GM19397 (cell line): ENCODE measurements around the gene CSRP2.

ENCODE experiments used
- ATAC-seq: cut with Tn5 transposase; IDR thresholded peaks from one replicate; pipeline ENCODE4 v1.9.1; 2021; ENCODE audit warnings: mild to moderate bottlenecking, moderate library complexity; ENCODE audit not compliant: unreplicated experiment

Gene CSRP2

GRCh38 chr12:76878899-76879709 is at the start of gene CSRP2:
Gene CSRP2, minus strand, starts transcription at chr12:76879019. Its CDS starts 12,759 bp downstream, at chr12:76866260.
- peak; percentile 89 for ATAC-seq

- ATAC-seq = no peak
These were observed 48.5 kb upstream of the CSRP2 start for GRCh38 chr12:76927170-76927784.

GRCh38 chr12:76925135-76925534 is 46.3 kb upstream of the CSRP2 start:
- no peak for ATAC-seq

GRCh38 chr12:76922866-76923265 is 44.0 kb upstream of the CSRP2 start:
- ATAC-seq = no peak

GRCh38 chr12:76921891-76922664 is 43.3 kb upstream of the CSRP2 start:
- ATAC-seq = no peak

- ATAC-seq = no peak
These were observed 42.3 kb upstream of the CSRP2 start for GRCh38 chr12:76921100-76921471.

- peak; percentile 74 for ATAC-seq
These were observed 41.6 kb upstream of the CSRP2 start for GRCh38 chr12:76920172-76921099.

- peak; percentile 10 for ATAC-seq
These were observed 40.8 kb upstream of the CSRP2 start for GRCh38 chr12:76919383-76920171.

- ATAC-seq = no peak
These were observed 37.3 kb upstream of the CSRP2 start for GRCh38 chr12:76916170-76916540.

- ATAC-seq = no peak
These were observed 36.7 kb upstream of the CSRP2 start for GRCh38 chr12:76915361-76916169.

GRCh38 chr12:76914102-76914859 is 35.5 kb upstream of the CSRP2 start:
- no peak for ATAC-seq

GRCh38 chr12:76909290-76909689 is 30.5 kb upstream of the CSRP2 start:
- no peak for ATAC-seq

GRCh38 chr12:76908303-76909017 is 29.6 kb upstream of the CSRP2 start:
- no peak for ATAC-seq

GRCh38 chr12:76901628-76902380 is 23.0 kb upstream of the CSRP2 start:
- ATAC-seq = no peak

GRCh38 chr12:76899522-76899921 is 20.7 kb upstream of the CSRP2 start:
- ATAC-seq = no peak

GRCh38 chr12:76898442-76898841 is 19.6 kb upstream of the CSRP2 start:
- ATAC-seq = no peak

- ATAC-seq = no peak
These were observed 17.5 kb upstream of the CSRP2 start for GRCh38 chr12:76896274-76896673.
